Gastrocnemius medialis (tissue), 4 donors: ENCODE results near the gene GNG7.

Experiments used
- POLR2A ChIP-seq, 2 donors: fragments of 450-650 bp; IDR thresholded peaks; one replicate each; pipeline ENCODE4 v1.6.1; 2017; ENCODE audit warnings: antibody characterized with exemption in 2 of 2, mild to moderate bottlenecking in 2 of 2, moderate library complexity in 2 of 2
- TF ChIP-seq, protein P1 (sequence below), 5 experiments: fragments of 450-650 bp in 3 of 5; fragments of 200-600 bp in 2 of 5; sonication (generic) in 2 of 5; IDR thresholded peaks in 4 of 5; conservative IDR thresholded peaks in 1 of 5; 1 replicate in 4 of 5; 2 replicates in 1 of 5; pipeline ENCODE4 v1.5.1; 2016 to 2019; ENCODE audit warnings: antibody characterized with exemption in 5 of 5, mild to moderate bottlenecking in 3 of 5, moderate library complexity in 3 of 5

DNA sequence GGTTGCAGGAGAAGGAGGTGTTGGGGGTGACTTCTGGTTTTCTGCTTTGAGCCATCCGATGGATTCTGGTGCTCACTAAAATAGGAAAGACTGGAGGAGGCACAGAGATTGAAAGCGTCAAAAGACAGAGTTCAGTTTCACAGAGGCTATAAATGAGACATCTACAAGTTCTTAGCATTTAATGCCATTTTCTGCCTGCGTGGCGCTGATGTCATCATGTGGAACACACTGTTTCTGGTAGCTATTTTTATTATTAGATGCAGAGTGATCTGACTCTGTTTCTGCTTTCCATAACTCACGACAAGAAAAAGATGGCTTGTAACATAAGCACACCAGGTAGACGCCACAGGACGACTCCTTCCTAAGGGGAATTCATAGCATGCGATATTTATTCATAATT lies 40.6 kb upstream of the GNG7 start:
- TF ChIP-seq, protein P1, sequence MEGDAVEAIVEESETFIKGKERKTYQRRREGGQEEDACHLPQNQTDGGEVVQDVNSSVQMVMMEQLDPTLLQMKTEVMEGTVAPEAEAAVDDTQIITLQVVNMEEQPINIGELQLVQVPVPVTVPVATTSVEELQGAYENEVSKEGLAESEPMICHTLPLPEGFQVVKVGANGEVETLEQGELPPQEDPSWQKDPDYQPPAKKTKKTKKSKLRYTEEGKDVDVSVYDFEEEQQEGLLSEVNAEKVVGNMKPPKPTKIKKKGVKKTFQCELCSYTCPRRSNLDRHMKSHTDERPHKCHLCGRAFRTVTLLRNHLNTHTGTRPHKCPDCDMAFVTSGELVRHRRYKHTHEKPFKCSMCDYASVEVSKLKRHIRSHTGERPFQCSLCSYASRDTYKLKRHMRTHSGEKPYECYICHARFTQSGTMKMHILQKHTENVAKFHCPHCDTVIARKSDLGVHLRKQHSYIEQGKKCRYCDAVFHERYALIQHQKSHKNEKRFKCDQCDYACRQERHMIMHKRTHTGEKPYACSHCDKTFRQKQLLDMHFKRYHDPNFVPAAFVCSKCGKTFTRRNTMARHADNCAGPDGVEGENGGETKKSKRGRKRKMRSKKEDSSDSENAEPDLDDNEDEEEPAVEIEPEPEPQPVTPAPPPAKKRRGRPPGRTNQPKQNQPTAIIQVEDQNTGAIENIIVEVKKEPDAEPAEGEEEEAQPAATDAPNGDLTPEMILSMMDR (IDR thresholded peaks at IDR 0.05 in 4 of 5, conservative IDR thresholded peaks at IDR 0.05 in 1 of 5) = no peak
- TF ChIP-seq POLR2A (IDR thresholded peaks at IDR 0.05) = no peak
